DND-41 (cell line): ENCODE data around the gene CFAP45.

Experiments
- ATAC-seq: fragments of 200-7000 bp; cut with Tn5 transposase; 3 replicates; pipeline ENCODE4 v1.9.1; 2021; ENCODE audit warnings: low read depth; ENCODE audit not compliant: insufficient read depth
- DNase-seq: peaks from one replicate; pipeline ENCODE4 v3.0.0-alpha.2; 2020
- H2AFZ ChIP-seq: 2 replicates; pipeline ENCODE4 v1.6.0; 2012; ENCODE audit warnings: low read depth, low read length
- H3K27ac ChIP-seq: 2 replicates; pipeline ENCODE4 v1.5.1; 2012; ENCODE audit warnings: low read length, inconsistent platforms
- H3K27me3 ChIP-seq: fragments of 200-600 bp; sonication (generic); 2 replicates; pipeline ENCODE4 v1.6.0; 2012; ENCODE audit warnings: low read length, mild to moderate bottlenecking, inconsistent platforms; ENCODE audit not compliant: insufficient read depth, poor library complexity
- H3K36me3 ChIP-seq: 2 replicates; pipeline ENCODE4 v1.5.1; 2012; ENCODE audit warnings: low read length, inconsistent platforms; ENCODE audit not compliant: insufficient read depth
- H3K4me1 ChIP-seq: 2 replicates; pipeline ENCODE4 v1.5.1; 2012; ENCODE audit warnings: mild to moderate bottlenecking, low read length; ENCODE audit not compliant: insufficient read depth
- H3K4me2 ChIP-seq: 2 replicates; pipeline ENCODE4 v1.6.0; 2012; ENCODE audit warnings: mild to moderate bottlenecking, moderate library complexity, low read length, inconsistent platforms; ENCODE audit not compliant: insufficient read depth
- H3K4me3 ChIP-seq, 2 experiments: fragments of 200-600 bp in 1 of 2; shearing (Covaris generic) in 1 of 2; 2 replicates each; pipeline ENCODE4 v1.5.1; 2012 to 2016; ENCODE audit warnings: inconsistent platforms in 2 of 2, low read length in 2 of 2, mild to moderate bottlenecking in 2 of 2, low read depth in 1 of 2, moderate library complexity in 1 of 2
- H3K79me2 ChIP-seq: 2 replicates; pipeline ENCODE4 v1.6.0; 2012; ENCODE audit warnings: low read length, inconsistent platforms; ENCODE audit not compliant: insufficient read depth
- H3K9ac ChIP-seq: 2 replicates; pipeline ENCODE4 v1.6.0; 2012; ENCODE audit warnings: low read depth, mild to moderate bottlenecking, inconsistent platforms, low read length, moderate library complexity
- H3K9me3 ChIP-seq: 2 replicates; pipeline ENCODE4 v1.5.1; 2012; ENCODE audit warnings: low read length, moderate library complexity, mild to moderate bottlenecking, inconsistent platforms; ENCODE audit not compliant: insufficient read depth, severe bottlenecking
- H4K20me1 ChIP-seq: 2 replicates; pipeline ENCODE4 v1.6.0; 2012; ENCODE audit warnings: low read length; ENCODE audit not compliant: insufficient read depth
- EZH2 ChIP-seq: IDR thresholded peaks from 3 replicates; pipeline ENCODE4 v1.6.1; 2012; ENCODE audit warnings: borderline replicate concordance, low read depth, mild to moderate bottlenecking, moderate library complexity, low read length, inconsistent platforms; ENCODE audit not compliant: severe bottlenecking
- TF ChIP-seq, protein P1 (sequence below): IDR thresholded peaks from 2 replicates; pipeline ENCODE4 v1.5.1; 2012; ENCODE audit warnings: borderline replicate concordance, low read length, moderate library complexity, mild to moderate bottlenecking; ENCODE audit not compliant: poor library complexity, severe bottlenecking; ENCODE audit errors: extremely low read depth

Gene CFAP45

DNA sequence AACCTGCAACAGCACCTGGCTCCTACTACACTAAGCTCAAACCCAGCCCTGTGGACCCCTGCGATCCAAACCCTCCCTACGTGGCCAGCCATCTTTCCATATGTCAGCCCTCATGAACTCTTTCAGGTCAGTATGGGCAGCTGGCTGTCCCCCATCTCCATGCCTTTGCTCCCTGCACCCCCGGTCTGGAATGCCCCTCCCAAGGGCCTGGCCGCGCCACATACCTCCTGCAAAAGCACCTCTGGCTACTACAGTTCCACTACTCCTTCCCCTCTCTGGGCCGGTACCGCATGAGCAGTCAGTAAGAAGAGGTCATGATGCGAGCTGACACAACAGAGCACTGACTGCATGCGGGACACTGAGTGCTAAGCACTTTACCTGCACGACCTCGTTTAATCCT lies 35.3 kb upstream of the CFAP45 start:
- Histone ChIP-seq H3K36me3 (no peaks in the 10 kb centered on the region), H3K4me2 (no peak overlapping the region), H3K27me3 (peaks cover 3% of the 10 kb centered on the region), H2AFZ (no peak overlapping the region), H3K27ac (no peak overlapping the region), H3K4me1 (no peaks in the 10 kb centered on the region), H3K4me3 (no peak overlapping the region), H3K9me3 (no peaks in the 10 kb centered on the region), H3K79me2 (no peaks in the 10 kb centered on the region), H3K9ac (no peak overlapping the region), H4K20me1 (no peaks in the 10 kb centered on the region)
- no peak for ATAC-seq
- DNase-seq, result no peak
- TF ChIP-seq EZH2, result no peak
- TF ChIP-seq, protein P1, sequence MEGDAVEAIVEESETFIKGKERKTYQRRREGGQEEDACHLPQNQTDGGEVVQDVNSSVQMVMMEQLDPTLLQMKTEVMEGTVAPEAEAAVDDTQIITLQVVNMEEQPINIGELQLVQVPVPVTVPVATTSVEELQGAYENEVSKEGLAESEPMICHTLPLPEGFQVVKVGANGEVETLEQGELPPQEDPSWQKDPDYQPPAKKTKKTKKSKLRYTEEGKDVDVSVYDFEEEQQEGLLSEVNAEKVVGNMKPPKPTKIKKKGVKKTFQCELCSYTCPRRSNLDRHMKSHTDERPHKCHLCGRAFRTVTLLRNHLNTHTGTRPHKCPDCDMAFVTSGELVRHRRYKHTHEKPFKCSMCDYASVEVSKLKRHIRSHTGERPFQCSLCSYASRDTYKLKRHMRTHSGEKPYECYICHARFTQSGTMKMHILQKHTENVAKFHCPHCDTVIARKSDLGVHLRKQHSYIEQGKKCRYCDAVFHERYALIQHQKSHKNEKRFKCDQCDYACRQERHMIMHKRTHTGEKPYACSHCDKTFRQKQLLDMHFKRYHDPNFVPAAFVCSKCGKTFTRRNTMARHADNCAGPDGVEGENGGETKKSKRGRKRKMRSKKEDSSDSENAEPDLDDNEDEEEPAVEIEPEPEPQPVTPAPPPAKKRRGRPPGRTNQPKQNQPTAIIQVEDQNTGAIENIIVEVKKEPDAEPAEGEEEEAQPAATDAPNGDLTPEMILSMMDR, result no peak

DNA sequence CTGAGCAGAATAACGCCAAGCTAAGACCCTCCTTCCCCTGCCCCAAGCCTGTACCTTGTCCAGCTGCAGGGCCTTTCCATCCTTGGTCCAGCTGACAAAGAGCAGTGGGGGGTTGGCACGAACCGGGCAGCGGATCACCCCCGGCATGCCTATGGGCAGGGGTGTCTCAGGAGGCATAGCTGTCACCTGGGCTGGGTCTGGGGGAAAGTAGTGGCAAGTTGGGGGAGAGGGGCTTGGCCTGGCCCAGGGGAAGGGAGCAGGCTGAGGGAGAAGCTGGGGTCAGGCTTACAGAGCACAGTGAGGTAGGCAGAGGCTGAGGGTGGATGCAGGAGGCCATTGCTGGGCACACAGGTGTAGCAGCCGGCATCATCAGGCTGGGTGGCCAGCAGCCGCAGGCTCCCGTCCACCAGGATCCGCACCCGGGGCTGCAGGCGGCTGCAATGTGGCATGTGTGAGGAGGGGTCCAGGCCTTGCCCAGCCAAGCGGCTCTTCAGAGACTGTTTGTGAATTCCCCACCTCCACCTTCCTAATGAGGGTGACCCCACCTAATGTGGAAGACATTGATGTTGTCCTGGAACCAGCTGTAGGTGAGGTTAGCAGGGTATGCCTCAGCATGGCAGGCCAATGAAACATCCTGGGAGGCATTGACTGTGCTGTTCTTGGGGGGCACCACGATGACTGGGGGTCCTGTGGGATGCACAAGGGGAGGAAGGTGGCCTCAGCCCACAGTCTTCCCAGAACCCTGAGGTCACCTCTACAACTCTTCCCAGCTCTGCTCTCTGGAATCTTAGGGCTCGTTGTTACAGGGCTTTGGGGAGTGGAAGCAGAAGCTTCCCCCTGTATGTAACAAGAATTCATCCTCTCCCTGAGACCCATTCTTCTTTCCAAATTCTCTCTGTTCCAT lies 34.4 kb upstream of the CFAP45 start:
- no peak overlapping the region for H3K4me3 ChIP-seq
- peaks cover 3% of the 10 kb centered on the region for H3K27me3 ChIP-seq
- H3K9me3 ChIP-seq, result no peaks in the 10 kb centered on the region
- no peaks in the 10 kb centered on the region for H3K4me1 ChIP-seq
- no peaks in the 10 kb centered on the region for H3K79me2 ChIP-seq
- no peak overlapping the region for H3K27ac ChIP-seq
- ATAC-seq (no peak), DNase-seq (no peak)
- TF ChIP-seq EZH2, result no peak
- TF ChIP-seq, protein P1, result no peak
- H3K4me2 ChIP-seq, result no peak overlapping the region
- no peak overlapping the region for H3K9ac ChIP-seq
- no peaks in the 10 kb centered on the region for H4K20me1 ChIP-seq
- no peak overlapping the region for H2AFZ ChIP-seq
- H3K36me3 ChIP-seq, result no peaks in the 10 kb centered on the region

DNA sequence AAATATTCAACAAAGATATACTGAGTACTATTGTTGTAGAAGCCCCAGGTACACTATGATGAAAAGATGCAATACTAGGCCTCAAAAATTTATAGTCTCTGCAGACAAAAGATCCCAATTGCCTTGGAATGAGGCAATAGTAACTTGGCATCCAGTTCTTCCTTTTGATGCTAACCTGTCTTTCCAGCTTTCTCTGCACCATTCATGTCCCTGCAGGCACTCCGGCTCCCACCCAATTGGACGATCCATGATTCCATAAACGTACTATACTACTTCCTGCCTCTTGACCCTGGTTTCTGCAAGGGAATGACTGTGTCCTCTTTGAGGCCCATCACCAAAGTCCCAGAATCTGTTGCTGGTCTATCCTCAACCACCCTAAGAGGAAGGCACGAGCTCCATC lies 33.4 kb upstream of the CFAP45 start:
- no peaks in the 10 kb centered on the region for H3K4me1 ChIP-seq
- H3K79me2 ChIP-seq, result no peaks in the 10 kb centered on the region
- TF ChIP-seq, protein P1, result no peak
- no peak for TF ChIP-seq EZH2
- H3K4me2 ChIP-seq, result no peak overlapping the region
- no peak for ATAC-seq
- no peaks in the 10 kb centered on the region for H3K9me3 ChIP-seq
- H3K27me3 ChIP-seq, result peaks cover 3% of the 10 kb centered on the region
- H3K4me3 ChIP-seq, result no peak overlapping the region
- no peak for DNase-seq
- no peaks in the 10 kb centered on the region for H3K36me3 ChIP-seq
- no peaks in the 10 kb centered on the region for H4K20me1 ChIP-seq
- H3K27ac ChIP-seq, result no peak overlapping the region
- H3K9ac ChIP-seq, result no peak overlapping the region
- H2AFZ ChIP-seq, result no peak overlapping the region
